GM03348 (cell line): ENCODE results near the gene FLNC.
A peak's percentile ranks its signal among the peaks of the same experiment; 100 is the strongest.

Source experiments
- DNase-seq: peaks from one replicate; pipeline ENCODE4 v3.0.0; 2012; ENCODE audit warnings: low spot score

The FLNC gene

GRCh38 chr7:128879939-128880746 is 49.9 kb downstream of the FLNC start:
- peak; percentile 93 for DNase-seq

- no peak for DNase-seq
Observed at GRCh38 chr7:128880791-128881457, 50.7 kb downstream of the FLNC start.

- no peak for DNase-seq
Observed at GRCh38 chr7:128881458-128882125, 51.4 kb downstream of the FLNC start.

GRCh38 chr7:128882134-128882533 is 51.9 kb downstream of the FLNC start:
- DNase-seq, result no peak

GRCh38 chr7:128883622-128884448 is 53.6 kb downstream of the FLNC start:
- DNase-seq, result peak; percentile 95

GRCh38 chr7:128884561-128885369 is 54.6 kb downstream of the FLNC start:
- no peak for DNase-seq

- DNase-seq, result no peak
Observed at GRCh38 chr7:128885370-128886187, 55.4 kb downstream of the FLNC start.

- no peak for DNase-seq
Observed at GRCh38 chr7:128886391-128887168, 56.4 kb downstream of the FLNC start.

GRCh38 chr7:128887169-128888038 is 57.2 kb downstream of the FLNC start:
- no peak for DNase-seq

GRCh38 chr7:128888039-128888755 is 58.0 kb downstream of the FLNC start:
- no peak for DNase-seq

- DNase-seq, result no peak
Observed at GRCh38 chr7:128888756-128889095, 58.5 kb downstream of the FLNC start.

- DNase-seq, result no peak
Observed at GRCh38 chr7:128889121-128889520, 58.9 kb downstream of the FLNC start.

GRCh38 chr7:128890306-128891109 is 60.3 kb downstream of the FLNC start:
- DNase-seq, result no peak

GRCh38 chr7:128891110-128891941 is 61.1 kb downstream of the FLNC start:
- no peak for DNase-seq

GRCh38 chr7:128891942-128892269 is 61.7 kb downstream of the FLNC start:
- no peak for DNase-seq

GRCh38 chr7:128892521-128893250 is 62.5 kb downstream of the FLNC start:
- DNase-seq, result no peak
